Activated T-helper 17 cell treated with anti-CD3 and anti-CD28 coated beads, Interleukin-2, amount 50 U/mL, for 72 hours (primary cell): Measurements from ENCODE around the gene KLHL17. TPM values are rescaled to one million over a fixed set of nuclear protein-coding genes. Genes with fewer than 3 reads are reported as not detected.

Experiments used
- ATAC-seq: fragments of 150-1000 bp; cut with Tn5 transposase; replicated peaks from 2 replicates; pipeline ENCODE4 v1.10.0; 2021; ENCODE audit warnings: mild to moderate bottlenecking, moderate library complexity
- H3K27ac Mint-ChIP-seq: one replicate; pipeline ENCODE4 v1.8.0; 2022; ENCODE audit warnings: mixed read lengths
- H3K27me3 Mint-ChIP-seq: one replicate; pipeline ENCODE4 v1.8.0; 2022; ENCODE audit warnings: mixed read lengths
- H3K36me3 Mint-ChIP-seq: one replicate; pipeline ENCODE4 v1.8.0; 2022; ENCODE audit warnings: low read depth, mild to moderate bottlenecking, mixed read lengths
- H3K4me1 Mint-ChIP-seq: one replicate; pipeline ENCODE4 v1.8.0; 2022; ENCODE audit warnings: mixed read lengths
- H3K4me3 Mint-ChIP-seq: one replicate; pipeline ENCODE4 v1.8.0; 2022; ENCODE audit warnings: mild to moderate bottlenecking, mixed read lengths
- H3K9me3 Mint-ChIP-seq: one replicate; pipeline ENCODE4 v1.8.0; 2022; ENCODE audit warnings: mixed read lengths
- total RNA-seq, 2 donors: library from RNA; stranded (reverse); gene quantifications; one replicate each; pipeline ENCODE4 v1.2.3, GENCODE V29; 2022

The KLHL17 gene
- total RNA-seq, 2 donors from 2014 or later, result 17.4 to 17.8 TPM

GRCh38 chr1:995665-996633 lies 35.6 kb downstream of the KLHL17 start:
- H3K27me3 Mint-ChIP-seq, result peaks cover 20% of the 10 kb centered on the region
- no peak overlapping the region for H3K4me3 Mint-ChIP-seq
- H3K27ac Mint-ChIP-seq, result no peak overlapping the region
- no peak for ATAC-seq
- H3K9me3 Mint-ChIP-seq, result no peaks in the 10 kb centered on the region
- H3K4me1 Mint-ChIP-seq, result peaks cover 11% of the 10 kb centered on the region
- no peaks in the 10 kb centered on the region for H3K36me3 Mint-ChIP-seq

- peak overlapping the region; percentile 12 for H3K4me3 Mint-ChIP-seq
- H3K4me1 Mint-ChIP-seq, result peaks cover 7% of the 10 kb centered on the region
- no peaks in the 10 kb centered on the region for H3K9me3 Mint-ChIP-seq
- H3K36me3 Mint-ChIP-seq, result no peaks in the 10 kb centered on the region
- H3K27ac Mint-ChIP-seq, result no peak overlapping the region
- ATAC-seq, result no peak
- H3K27me3 Mint-ChIP-seq, result peaks cover 20% of the 10 kb centered on the region
Measured at GRCh38 chr1:996851-997712, 36.7 kb downstream of the KLHL17 start.

- Mint-ChIP-seq H3K4me3 (peak overlapping the region; percentile 12), H3K4me1 (peaks cover under 1% of the 10 kb centered on the region), H3K9me3 (no peaks in the 10 kb centered on the region), H3K27me3 (peaks cover 20% of the 10 kb centered on the region), H3K27ac (no peak overlapping the region), H3K36me3 (no peaks in the 10 kb centered on the region)
- ATAC-seq, result no peak
Measured at GRCh38 chr1:997713-997992, 37.3 kb downstream of the KLHL17 start.

- H3K27me3 Mint-ChIP-seq, result peaks cover 22% of the 10 kb centered on the region
- H3K9me3 Mint-ChIP-seq, result no peaks in the 10 kb centered on the region
- H3K36me3 Mint-ChIP-seq, result no peaks in the 10 kb centered on the region
- no peaks in the 10 kb centered on the region for H3K4me1 Mint-ChIP-seq
- no peak for ATAC-seq
- no peak overlapping the region for H3K4me3 Mint-ChIP-seq
- no peak overlapping the region for H3K27ac Mint-ChIP-seq
Measured at GRCh38 chr1:997993-998744, 37.8 kb downstream of the KLHL17 start.

GRCh38 chr1:998745-998994 lies 38.3 kb downstream of the KLHL17 start:
- ATAC-seq, result no peak
- Mint-ChIP-seq H3K9me3 (no peaks in the 10 kb centered on the region), H3K27me3 (peaks cover 25% of the 10 kb centered on the region), H3K27ac (no peak overlapping the region), H3K4me1 (no peaks in the 10 kb centered on the region), H3K36me3 (no peaks in the 10 kb centered on the region), H3K4me3 (no peak overlapping the region)

- Mint-ChIP-seq H3K27ac (no peak overlapping the region), H3K27me3 (peaks cover 25% of the 10 kb centered on the region), H3K36me3 (no peaks in the 10 kb centered on the region), H3K4me1 (no peaks in the 10 kb centered on the region), H3K4me3 (no peak overlapping the region), H3K9me3 (no peaks in the 10 kb centered on the region)
- peak; percentile 32 for ATAC-seq
Measured at GRCh38 chr1:998995-999724, 38.8 kb downstream of the KLHL17 start.

GRCh38 chr1:999725-1000356 lies 39.5 kb downstream of the KLHL17 start, which contains the start of gene HES4:
Gene HES4 (minus strand): TSS chr1:1000097. CDS start chr1:999973, 124 bp downstream.
- no peaks in the 10 kb centered on the region for H3K36me3 Mint-ChIP-seq
- H3K27me3 Mint-ChIP-seq, result peaks cover 26% of the 10 kb centered on the region
- H3K4me3 Mint-ChIP-seq, result peak within 1 kb of the TSS; percentile 50
- H3K9me3 Mint-ChIP-seq, result no peaks in the 10 kb centered on the region
- peaks cover 2% of the 10 kb centered on the region for H3K4me1 Mint-ChIP-seq
- ATAC-seq, result peak; percentile 47
- H3K27ac Mint-ChIP-seq, result no peak within 1 kb of the TSS

- Mint-ChIP-seq H3K36me3 (peaks cover 4% of the 10 kb centered on the region), H3K9me3 (no peaks in the 10 kb centered on the region), H3K27me3 (peaks cover 25% of the 10 kb centered on the region), H3K27ac (no peak overlapping the region), H3K4me3 (peak overlapping the region; percentile 50), H3K4me1 (peaks cover 7% of the 10 kb centered on the region)
- no peak for ATAC-seq
Measured at GRCh38 chr1:1000357-1001056, 40.1 kb downstream of the KLHL17 start.

- H3K9me3 Mint-ChIP-seq, result no peaks in the 10 kb centered on the region
- peaks cover 22% of the 10 kb centered on the region for H3K27me3 Mint-ChIP-seq
- peaks cover 4% of the 10 kb centered on the region for H3K36me3 Mint-ChIP-seq
- peak overlapping the region; percentile 50 for H3K4me3 Mint-ChIP-seq
- ATAC-seq, result peak; percentile 5
- no peak overlapping the region for H3K27ac Mint-ChIP-seq
- peaks cover 7% of the 10 kb centered on the region for H3K4me1 Mint-ChIP-seq
Measured at GRCh38 chr1:1001057-1001783, 40.8 kb downstream of the KLHL17 start.

GRCh38 chr1:1003618-1004419 lies 43.4 kb downstream of the KLHL17 start:
- H3K36me3 Mint-ChIP-seq, result peaks cover 4% of the 10 kb centered on the region
- H3K4me3 Mint-ChIP-seq, result no peak overlapping the region
- no peak overlapping the region for H3K27ac Mint-ChIP-seq
- no peaks in the 10 kb centered on the region for H3K9me3 Mint-ChIP-seq
- H3K4me1 Mint-ChIP-seq, result peaks cover 7% of the 10 kb centered on the region
- ATAC-seq, result no peak
- H3K27me3 Mint-ChIP-seq, result peaks cover 17% of the 10 kb centered on the region

- Mint-ChIP-seq H3K27me3 (peaks cover 17% of the 10 kb centered on the region), H3K9me3 (no peaks in the 10 kb centered on the region), H3K36me3 (peaks cover 4% of the 10 kb centered on the region), H3K4me3 (no peak overlapping the region), H3K4me1 (peaks cover 11% of the 10 kb centered on the region), H3K27ac (no peak overlapping the region)
- no peak for ATAC-seq
Measured at GRCh38 chr1:1004420-1004779, 44.0 kb downstream of the KLHL17 start.
